Measurements from ENCODE around the gene TMEM255B.

DNA sequence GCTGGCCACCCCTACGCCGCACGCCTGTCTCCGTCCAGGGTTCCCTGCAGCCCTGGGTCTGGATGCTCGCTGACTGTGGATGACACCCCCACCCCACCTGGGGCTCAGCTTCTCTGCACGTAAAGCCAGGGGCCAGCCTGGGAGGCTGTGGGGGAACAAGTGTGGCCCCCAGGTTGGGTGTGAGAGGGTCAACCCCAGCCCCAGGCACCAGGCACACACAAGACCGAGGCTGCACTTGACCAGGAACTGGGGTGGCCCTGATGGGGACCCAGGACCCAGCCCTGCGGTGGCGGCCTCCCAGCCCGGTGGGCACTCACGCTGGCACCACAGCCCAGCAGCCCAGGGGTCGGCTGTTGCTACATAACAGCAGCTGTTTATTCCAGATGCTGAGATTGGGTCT, 63.2 kb downstream of the TMEM255B start:
- no peak for TF ChIP-seq EP300 (IDR thresholded peaks at IDR 0.05)
- TF ChIP-seq, protein P1, sequence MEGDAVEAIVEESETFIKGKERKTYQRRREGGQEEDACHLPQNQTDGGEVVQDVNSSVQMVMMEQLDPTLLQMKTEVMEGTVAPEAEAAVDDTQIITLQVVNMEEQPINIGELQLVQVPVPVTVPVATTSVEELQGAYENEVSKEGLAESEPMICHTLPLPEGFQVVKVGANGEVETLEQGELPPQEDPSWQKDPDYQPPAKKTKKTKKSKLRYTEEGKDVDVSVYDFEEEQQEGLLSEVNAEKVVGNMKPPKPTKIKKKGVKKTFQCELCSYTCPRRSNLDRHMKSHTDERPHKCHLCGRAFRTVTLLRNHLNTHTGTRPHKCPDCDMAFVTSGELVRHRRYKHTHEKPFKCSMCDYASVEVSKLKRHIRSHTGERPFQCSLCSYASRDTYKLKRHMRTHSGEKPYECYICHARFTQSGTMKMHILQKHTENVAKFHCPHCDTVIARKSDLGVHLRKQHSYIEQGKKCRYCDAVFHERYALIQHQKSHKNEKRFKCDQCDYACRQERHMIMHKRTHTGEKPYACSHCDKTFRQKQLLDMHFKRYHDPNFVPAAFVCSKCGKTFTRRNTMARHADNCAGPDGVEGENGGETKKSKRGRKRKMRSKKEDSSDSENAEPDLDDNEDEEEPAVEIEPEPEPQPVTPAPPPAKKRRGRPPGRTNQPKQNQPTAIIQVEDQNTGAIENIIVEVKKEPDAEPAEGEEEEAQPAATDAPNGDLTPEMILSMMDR (IDR thresholded peaks at IDR 0.05), result no peak
- TF ChIP-seq POLR2A (IDR thresholded peaks at IDR 0.05), result no peak
- TF ChIP-seq POLR2AphosphoS5 (IDR thresholded peaks at IDR 0.05), result no peak

Measured in upper lobe of left lung (tissue), 4 donors.